SU-DHL-6 (cell line): Measurements from ENCODE around the gene GPT2.

Source experiments
- CTCF ChIP-seq: fragments of 200-600 bp; sonication (generic); IDR thresholded peaks from one replicate; pipeline ENCODE4 v1.5.1; 2017; ENCODE audit warnings: antibody characterized with exemption, mild to moderate bottlenecking, low read length, moderate library complexity; ENCODE audit not compliant: insufficient read depth, poor library complexity, severe bottlenecking
- EZH2phosphoT487 ChIP-seq: fragments of 200-600 bp; sonication (generic), shearing (Covaris generic); conservative IDR thresholded peaks from 2 replicates; pipeline ENCODE4 v1.6.1; 2018; ENCODE audit warnings: mild to moderate bottlenecking, antibody characterized with exemption, low read length, moderate library complexity, mixed read lengths

- no peak for TF ChIP-seq CTCF
- no peak for TF ChIP-seq EZH2phosphoT487
Measured at GRCh38 chr16:46962629-46963028, 78.5 kb downstream of the GPT2 start.
